ENCODE data around the gene CPSF3.

Gene CPSF3

GRCh38 chr2:9416962-9417316 lies 6.5 kb upstream of the CPSF3 start:
- TF ChIP-seq ZBTB26 (tag by site-specific recombination; optimal IDR thresholded peaks at IDR 0.05) (no peak), ZNF16 (tag by site-specific recombination; IDR thresholded peaks at IDR 0.05; ENCODE audit: low read depth) (no peak), ZBTB17 (tag by site-specific recombination; IDR thresholded peaks at IDR 0.05) (no peak), ZNF140 (tag by site-specific recombination; IDR thresholded peaks at IDR 0.05) (no peak), BCL11A (tag by site-specific recombination; IDR thresholded peaks at IDR 0.05; ENCODE audit: low read depth) (no peak), ZNF138 (tag by site-specific recombination; IDR thresholded peaks at IDR 0.05; ENCODE audit: borderline replicate concordance) (no peak), BCL6B (tag by site-specific recombination; IDR thresholded peaks at IDR 0.05) (no peak), ZBTB8A (tag by site-specific recombination; IDR thresholded peaks at IDR 0.05) (no peak), ZSCAN30 (tag by site-specific recombination; IDR thresholded peaks at IDR 0.05) (no peak), ZNF76 (tag by site-specific recombination; IDR thresholded peaks at IDR 0.05; ENCODE audit: borderline replicate concordance, low read depth) (no peak), ZNF335 (tag by site-specific recombination; conservative IDR thresholded peaks at IDR 0.05) (no peak), ZNF362 (tag by site-specific recombination; IDR thresholded peaks at IDR 0.05) (no peak)
- Histone ChIP-seq H3K27ac (ENCODE audit: extremely low read depth, low read depth, low read length) (no peak overlapping the region), H3K4me1 (ENCODE audit: control insufficient read depth, insufficient read depth, low read length) (no peaks in the 10 kb centered on the region; the same call in 1 of the 2 replicates), H3K36me3 (ENCODE audit: control insufficient read depth in 2 of 2, insufficient read depth in 1 of 2, low read length in 2 of 2) (peaks cover 0 to 35% of the 10 kb centered on the region in 2 experiments; a peak in 2 of 3 replicates), H3K9me3 (ENCODE audit: control insufficient read depth, insufficient read depth, low read depth, low read length) (no peaks in the 10 kb centered on the region), H3K4me3 (ENCODE audit: low read depth, low read length) (no peak overlapping the region)
- POLR2A ChIA-PET: no interaction called here
- CTCF ChIA-PET: no interaction called here

- no peak overlapping the region for H3K4me3 ChIP-seq (ENCODE audit: low read depth, low read length)
- ChIA-PET POLR2A (no interaction called here), CTCF (no interaction called here)
- H3K9me3 ChIP-seq (ENCODE audit: control insufficient read depth, insufficient read depth, low read depth, low read length): no peaks in the 10 kb centered on the region
- peaks cover 0 to 29% of the 10 kb centered on the region in 2 experiments; a peak in 2 of 3 replicates for H3K36me3 ChIP-seq (ENCODE audit: control insufficient read depth in 2 of 2, insufficient read depth in 1 of 2, low read length in 2 of 2)
- H3K4me1 ChIP-seq (ENCODE audit: control insufficient read depth, insufficient read depth, low read length): no peaks in the 10 kb centered on the region; the same call in 1 of the 2 replicates
- TF ChIP-seq BCL11B (tag by site-specific recombination; IDR thresholded peaks at IDR 0.05; ENCODE audit: low read depth) (no peak), ZBTB48 (tag by site-specific recombination; IDR thresholded peaks at IDR 0.05) (peak; percentile 94)
- H3K27ac ChIP-seq (ENCODE audit: extremely low read depth, low read depth, low read length): no peak overlapping the region
Measured at GRCh38 chr2:9417725-9418124, 5.7 kb upstream of the CPSF3 start.

- TF ChIP-seq ZNF366 (tag by site-specific recombination; conservative IDR thresholded peaks at IDR 0.05): no peak
- no peak for TF ChIP-seq ZIC2 (tag by site-specific recombination; IDR thresholded peaks at IDR 0.05)
- TF ChIP-seq ZNF169 (tag by site-specific recombination; IDR thresholded peaks at IDR 0.05): no peak
- TF ChIP-seq ZNF510 (tag by site-specific recombination; IDR thresholded peaks at IDR 0.05; ENCODE audit: insufficient replicate concordance): no peak
- no peak for TF ChIP-seq ZNF335 (tag by site-specific recombination; conservative IDR thresholded peaks at IDR 0.05)
- no peak for TF ChIP-seq KLF9 (tag by site-specific recombination; IDR thresholded peaks at IDR 0.05; ENCODE audit: low read depth)
- TF ChIP-seq TSHZ1 (tag by site-specific recombination; IDR thresholded peaks at IDR 0.05; ENCODE audit: borderline replicate concordance): no peak
- no peak for TF ChIP-seq BCL11A (tag by site-specific recombination; IDR thresholded peaks at IDR 0.05; ENCODE audit: low read depth)
- TF ChIP-seq ZNF394 (tag by site-specific recombination; IDR thresholded peaks at IDR 0.05; ENCODE audit: borderline replicate concordance): no peak
- TF ChIP-seq SCRT1 (tag by site-specific recombination; IDR thresholded peaks at IDR 0.05; ENCODE audit: borderline replicate concordance): no peak
- no peak for TF ChIP-seq ZNF513 (tag by site-specific recombination; IDR thresholded peaks at IDR 0.05)
- Histone ChIP-seq H3K36me3 (ENCODE audit: control insufficient read depth in 2 of 2, insufficient read depth in 1 of 2, low read length in 2 of 2) (peaks cover 0 to 25% of the 10 kb centered on the region in 2 experiments; a peak in 1 of 3 replicates), H3K27ac (ENCODE audit: extremely low read depth, low read depth, low read length) (no peak overlapping the region), H3K9me3 (ENCODE audit: control insufficient read depth, insufficient read depth, low read depth, low read length) (no peaks in the 10 kb centered on the region), H3K4me3 (ENCODE audit: low read depth, low read length) (no peak overlapping the region), H3K4me1 (ENCODE audit: control insufficient read depth, insufficient read depth, low read length) (no peaks in the 10 kb centered on the region; the same call in 1 of the 2 replicates)
- ChIA-PET POLR2A (no interaction called here), CTCF (interaction anchor here (0.6 kb wide), 1 partner anchor 68 kb away, joined by 3 read pairs; no protein-coding TSS in a partner anchor)
Measured at GRCh38 chr2:9418746-9419145, 4.7 kb upstream of the CPSF3 start.
